ENCODE results near the gene IL23A. TPM values are rescaled to one million over a fixed set of nuclear protein-coding genes. Genes with fewer than 3 reads are reported as not detected.
A peak's percentile ranks its signal among the peaks of the same experiment; 100 is the strongest.

The IL23A gene
- total RNA-seq, 2 donors from 2014 or later, result not detected

GRCh38 chr12:56324206-56324605 lies 14.5 kb upstream of the IL23A start:
- WGBS, 2 donors, result 91 to 94% methylated on average over 3 to 6 of the region's 6 CpGs
- intact Hi-C loops (cut with DNase I), result no loop called here
- TF ChIP-seq CTCF (IDR thresholded peaks at IDR 0.05) (no peak), POLR2A (IDR thresholded peaks at IDR 0.05) (no peak)

GRCh38 chr12:56326126-56326525 lies 12.6 kb upstream of the IL23A start:
- H3K27me3 ChIP-seq, result no peaks in the 10 kb centered on the region
- no peak overlapping the region for H3K27ac ChIP-seq
- no peaks in the 10 kb centered on the region for H3K9me3 ChIP-seq
- no peak overlapping the region for H3K4me3 ChIP-seq
- intact Hi-C loops (cut with DNase I), result no loop called here
- no peaks in the 10 kb centered on the region for H3K4me1 ChIP-seq
- DNase-seq, result no peak
- no peak for ATAC-seq
- TF ChIP-seq CTCF (IDR thresholded peaks at IDR 0.05) (no peak), POLR2A (IDR thresholded peaks at IDR 0.05) (no peak)
- peaks cover 5 to 39% of the 10 kb centered on the region in 2 donors for H3K36me3 ChIP-seq (replicated peaks in 1 of 2; ENCODE audit: insufficient read depth in 1 of 2, low read depth in 2 of 2)
- 87 to 94% methylated on average over 8 of the region's 8 CpGs for WGBS, 2 donors

More at GRCh38 chr12:56324206-56324605, 14.5 kb upstream of the IL23A start:
- no peak overlapping the region for H3K27ac ChIP-seq
- DNase-seq (no peak), ATAC-seq (no peak)
- no peak overlapping the region for H3K4me3 ChIP-seq
- no peaks in the 10 kb centered on the region for H3K9me3 ChIP-seq
- no peaks in the 10 kb centered on the region for H3K27me3 ChIP-seq
- H3K36me3 ChIP-seq (replicated peaks in 1 of 2; ENCODE audit: insufficient read depth in 1 of 2, low read depth in 2 of 2), result peaks cover 5 to 48% of the 10 kb centered on the region in 2 donors
- H3K4me1 ChIP-seq, result no peaks in the 10 kb centered on the region

GRCh38 chr12:56326533-56326932 lies 12.2 kb upstream of the IL23A start:
- DNase-seq, result peak in 2 of 4 donors; percentile 28 to 35
- no peaks in the 10 kb centered on the region for H3K4me1 ChIP-seq
- no peak for TF ChIP-seq CTCF (IDR thresholded peaks at IDR 0.05)
- no peak for TF ChIP-seq POLR2A (IDR thresholded peaks at IDR 0.05)
- no peak overlapping the region for H3K4me3 ChIP-seq
- ATAC-seq, result no peak
- no peak overlapping the region for H3K27ac ChIP-seq
- peaks cover 5 to 39% of the 10 kb centered on the region in 2 donors for H3K36me3 ChIP-seq (replicated peaks in 1 of 2; ENCODE audit: insufficient read depth in 1 of 2, low read depth in 2 of 2)
- H3K27me3 ChIP-seq, result no peaks in the 10 kb centered on the region
- no peaks in the 10 kb centered on the region for H3K9me3 ChIP-seq
- intact Hi-C loops (cut with DNase I), result no loop called here
- 74 to 81% methylated on average over 5 to 6 of the region's 6 CpGs for WGBS, 2 donors

GRCh38 chr12:56330936-56331490 lies 7.7 kb upstream of the IL23A start:
- intact Hi-C loops (cut with DNase I), result no loop called here
- H3K27ac ChIP-seq, result no peak overlapping the region
- H3K27me3 ChIP-seq, result no peaks in the 10 kb centered on the region
- WGBS, 2 donors, result 92 to 95% methylated on average over 7 of the region's 7 CpGs
- H3K4me1 ChIP-seq, result peaks cover 15% of the 10 kb centered on the region
- no peak overlapping the region for H3K4me3 ChIP-seq
- no peaks in the 10 kb centered on the region for H3K9me3 ChIP-seq
- H3K36me3 ChIP-seq (replicated peaks in 1 of 2; ENCODE audit: insufficient read depth in 1 of 2, low read depth in 2 of 2), result peaks cover 0 to 8% of the 10 kb centered on the region in 2 donors
- DNase-seq (no peak), ATAC-seq (no peak)
- TF ChIP-seq CTCF (IDR thresholded peaks at IDR 0.05), result no peak

GRCh38 chr12:56332512-56333196 lies 6.0 kb upstream of the IL23A start:
- no peaks in the 10 kb centered on the region for H3K9me3 ChIP-seq
- WGBS, 2 donors, result 94 to 97% methylated on average over 7 to 11 of the region's 11 CpGs
- no peaks in the 10 kb centered on the region for H3K27me3 ChIP-seq
- H3K27ac ChIP-seq, result peak overlapping the region; percentile 94 to 99 (median 98)
- no peak for TF ChIP-seq POLR2A (IDR thresholded peaks at IDR 0.05)
- TF ChIP-seq CTCF (IDR thresholded peaks at IDR 0.05), result no peak
- DNase-seq (no peak), ATAC-seq (no peak)
- H3K4me3 ChIP-seq, result no peak overlapping the region
- intact Hi-C loops (cut with DNase I), result no loop called here
- H3K36me3 ChIP-seq (replicated peaks in 1 of 2; ENCODE audit: insufficient read depth in 1 of 2, low read depth in 2 of 2), result peaks cover 0 to 2% of the 10 kb centered on the region in 2 donors
- peaks cover 15% of the 10 kb centered on the region for H3K4me1 ChIP-seq

Data from body of pancreas (tissue), 4 donors.